GM19328 (cell line): ENCODE measurements around the gene SLC51B.
"Not testable (repeated sequence)": the region's sequence is repeated elsewhere in the genome, so short reads cannot be mapped to it uniquely, and the experiment has no call there.

Experiments used
- ATAC-seq: cut with Tn5 transposase; IDR thresholded peaks from one replicate; pipeline ENCODE4 v1.9.1; 2021; ENCODE audit warnings: mild to moderate bottlenecking, moderate library complexity; ENCODE audit not compliant: unreplicated experiment

Gene SLC51B

DNA sequence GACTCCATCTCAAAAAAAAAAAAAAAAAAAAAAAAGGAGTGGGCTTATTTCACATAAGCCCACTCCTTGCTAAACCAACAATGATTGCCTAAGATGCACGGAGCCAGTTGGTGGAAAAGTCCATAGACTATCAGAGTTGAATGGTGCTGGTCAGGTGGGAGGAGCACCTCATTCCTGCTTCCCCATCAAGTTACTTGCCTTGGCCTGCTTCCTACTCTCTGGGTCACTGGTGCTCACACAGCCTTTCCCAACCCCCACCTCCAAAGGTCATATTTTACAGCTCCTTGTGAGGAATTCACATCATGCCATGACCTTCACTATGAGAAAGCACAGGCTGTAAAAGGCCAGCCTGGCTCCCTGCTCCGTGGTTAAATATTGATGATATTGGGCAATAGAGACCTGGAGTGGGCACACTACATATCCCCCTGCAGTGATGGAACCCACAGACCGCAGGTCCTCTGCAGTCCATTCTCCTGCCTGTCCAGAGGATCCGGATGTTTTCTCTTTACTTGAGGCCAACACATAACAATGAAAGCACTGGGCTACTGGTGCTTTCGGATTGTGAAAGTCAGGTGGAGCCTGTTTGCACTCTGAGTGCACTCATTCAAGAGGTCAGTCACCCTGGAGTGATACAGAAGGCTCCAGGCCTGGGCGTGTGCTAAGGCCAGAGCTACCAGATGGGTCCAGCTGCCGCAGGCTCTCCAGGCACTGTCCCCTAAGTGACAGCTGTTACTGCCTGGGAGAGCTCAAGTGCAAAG is at the start of gene SLC51B:
SLC51B (plus strand) TSS at position 664 of the 758 bp plus-strand sequence. CDS start 4,618 bp downstream, outside the sequence.
- ATAC-seq: no peak

DNA sequence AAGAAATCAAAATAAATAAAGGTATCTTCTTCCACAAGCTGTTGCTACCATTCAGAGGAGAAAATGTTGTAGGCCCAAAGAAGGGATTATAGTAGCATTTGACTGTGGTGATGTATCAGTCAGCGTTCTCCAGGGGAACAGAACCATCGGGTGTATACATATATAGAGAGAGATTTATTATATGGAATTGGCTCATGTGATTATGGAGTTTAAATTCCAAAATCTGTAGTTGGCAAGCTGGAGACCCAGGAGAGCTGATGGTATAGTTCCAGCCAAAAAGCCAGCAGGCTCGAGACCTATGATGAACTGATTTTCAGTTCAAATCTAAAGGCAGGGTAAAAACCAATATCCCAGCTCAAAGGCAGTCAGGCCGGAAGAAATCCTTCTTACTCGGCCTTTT is 48.1 kb upstream of the SLC51B start:
- ATAC-seq: no peak

- ATAC-seq: no peak
Observed at GRCh38 chr15:64997745-64998375, 47.3 kb upstream of the SLC51B start.

- no peak for ATAC-seq
Observed at GRCh38 chr15:65004993-65005392, 40.2 kb upstream of the SLC51B start.

DNA sequence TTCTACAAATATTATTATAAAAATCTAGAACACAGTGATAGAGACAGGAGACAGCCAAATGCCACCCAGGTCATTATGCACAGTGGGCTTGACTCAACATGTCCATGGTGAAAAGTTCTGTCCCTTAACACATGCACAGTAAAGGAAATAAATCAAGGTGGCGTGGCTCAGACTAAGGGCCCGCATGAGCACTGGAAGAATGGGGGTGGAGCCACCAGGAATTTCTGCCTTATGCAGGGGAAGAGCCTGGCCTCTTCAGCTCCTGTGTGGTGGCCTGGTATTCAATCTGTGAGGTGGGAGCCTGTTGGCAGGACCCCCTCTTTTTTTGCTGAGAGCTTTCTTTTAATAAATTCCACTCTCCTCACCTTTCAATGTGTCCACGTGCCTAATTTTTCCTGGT is 38.3 kb upstream of the SLC51B start:
- ATAC-seq: no peak

- ATAC-seq: no peak
Observed at GRCh38 chr15:65008983-65009382, 36.2 kb upstream of the SLC51B start.

DNA sequence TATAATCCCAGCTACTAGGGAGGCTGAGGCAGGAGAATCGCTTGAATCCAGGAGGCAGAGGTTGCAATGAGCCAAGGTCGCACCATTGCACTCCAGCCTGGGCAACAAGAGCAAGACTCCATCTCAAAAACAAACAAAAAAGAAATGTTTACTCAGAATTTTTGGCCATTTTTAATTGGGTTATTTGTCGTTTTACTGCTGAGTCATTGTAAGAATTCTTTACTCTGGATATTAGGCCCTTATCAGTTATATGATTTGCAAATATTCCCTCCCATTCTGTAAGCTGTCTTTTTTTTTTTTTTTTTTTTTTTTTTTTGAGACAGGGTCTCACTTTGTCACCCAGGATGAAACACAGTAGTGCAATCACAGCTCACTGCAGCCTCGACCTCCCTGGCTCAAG is 34.0 kb upstream of the SLC51B start:
- ATAC-seq: not testable (repeated sequence)

- ATAC-seq: no peak
Observed at GRCh38 chr15:65020419-65020818, 24.8 kb upstream of the SLC51B start.

- ATAC-seq: no peak
Observed at GRCh38 chr15:65021488-65021887, 23.7 kb upstream of the SLC51B start.

DNA sequence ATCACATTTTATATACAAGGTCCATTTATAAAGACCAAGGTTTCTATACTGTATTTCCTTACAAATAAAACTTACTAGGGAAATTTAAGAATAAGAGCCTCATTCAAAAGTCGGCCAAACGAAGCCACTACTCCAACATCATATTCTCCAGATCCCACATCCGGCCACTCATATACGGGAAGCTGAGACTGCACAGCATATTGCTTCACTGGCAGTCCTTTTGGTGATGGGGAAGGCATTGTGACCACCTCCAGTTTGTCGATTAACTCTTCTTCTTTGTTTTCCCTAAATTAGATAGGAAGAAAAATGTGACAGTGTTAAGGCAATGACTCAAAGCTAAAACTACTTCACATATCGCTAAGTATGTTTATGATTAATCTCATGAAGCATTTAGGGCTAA is 18.4 kb upstream of the SLC51B start:
- no peak for ATAC-seq

DNA sequence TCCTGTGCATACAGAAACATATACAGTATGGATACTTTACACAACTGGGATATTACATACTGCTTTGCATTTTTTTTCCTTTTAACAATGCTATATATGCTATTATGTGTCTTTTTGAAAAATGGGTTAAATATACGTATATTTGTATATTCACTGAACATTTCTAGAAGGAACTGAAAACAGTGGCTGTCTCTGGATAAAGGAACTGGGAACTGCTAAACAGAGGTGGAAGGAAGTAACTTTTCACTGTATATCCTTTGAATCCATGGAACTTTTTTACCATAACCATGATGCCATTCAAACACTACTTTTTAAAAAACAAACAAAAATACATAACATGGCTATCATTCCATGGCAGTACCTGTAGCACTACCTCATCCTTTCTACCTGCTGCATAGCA is 17.6 kb upstream of the SLC51B start:
- ATAC-seq: no peak

DNA sequence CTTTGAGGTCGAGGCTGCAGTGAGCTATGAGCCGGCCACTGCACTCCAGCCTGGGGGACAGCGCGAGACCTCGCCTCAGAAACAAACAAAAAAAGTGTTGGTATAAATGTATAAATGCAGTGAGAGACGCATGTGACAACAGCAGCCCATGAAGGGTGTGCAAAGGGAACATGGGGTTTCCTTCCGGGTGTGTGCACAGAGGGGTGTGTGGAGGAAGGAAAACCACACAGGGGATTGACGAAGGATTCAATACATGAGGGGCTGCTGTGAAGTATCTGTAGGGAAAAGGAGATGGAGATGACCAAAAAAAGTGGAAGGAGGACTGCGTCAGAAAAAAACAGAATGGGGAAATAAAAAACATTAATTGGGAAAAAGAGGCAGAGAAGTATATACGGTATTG is 16.8 kb upstream of the SLC51B start:
- no peak for ATAC-seq

- peak; percentile 69 for ATAC-seq
Observed at GRCh38 chr15:65028921-65029735, 16.1 kb upstream of the SLC51B start, which contains the start of gene MTFMT. MTFMT (minus strand) TSS chr15:65029639; CDS start chr15:65029613, 26 bp downstream.

DNA sequence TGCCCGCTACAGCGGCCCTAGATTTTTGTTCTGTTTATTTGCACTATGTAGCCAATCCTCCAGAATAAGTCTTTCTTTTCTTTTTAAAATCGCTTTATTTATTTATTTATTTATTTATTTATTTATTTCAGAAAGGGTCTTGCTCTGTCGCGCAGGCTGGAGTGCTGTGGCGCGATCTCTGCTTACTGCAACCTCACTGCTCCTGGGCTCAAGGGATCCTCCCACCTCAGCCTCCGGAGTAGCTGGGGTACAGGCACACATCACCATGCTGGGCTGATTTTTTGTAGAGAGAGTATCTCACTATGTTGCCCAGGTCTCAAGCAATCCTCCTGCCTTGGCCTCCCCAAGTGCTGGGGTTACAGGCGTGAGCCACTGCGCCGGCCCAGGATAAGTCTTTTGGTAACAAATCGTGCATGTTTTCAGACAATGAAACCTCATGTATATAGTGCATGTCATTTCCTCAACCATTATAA is 15.4 kb upstream of the SLC51B start:
- ATAC-seq: no peak

DNA sequence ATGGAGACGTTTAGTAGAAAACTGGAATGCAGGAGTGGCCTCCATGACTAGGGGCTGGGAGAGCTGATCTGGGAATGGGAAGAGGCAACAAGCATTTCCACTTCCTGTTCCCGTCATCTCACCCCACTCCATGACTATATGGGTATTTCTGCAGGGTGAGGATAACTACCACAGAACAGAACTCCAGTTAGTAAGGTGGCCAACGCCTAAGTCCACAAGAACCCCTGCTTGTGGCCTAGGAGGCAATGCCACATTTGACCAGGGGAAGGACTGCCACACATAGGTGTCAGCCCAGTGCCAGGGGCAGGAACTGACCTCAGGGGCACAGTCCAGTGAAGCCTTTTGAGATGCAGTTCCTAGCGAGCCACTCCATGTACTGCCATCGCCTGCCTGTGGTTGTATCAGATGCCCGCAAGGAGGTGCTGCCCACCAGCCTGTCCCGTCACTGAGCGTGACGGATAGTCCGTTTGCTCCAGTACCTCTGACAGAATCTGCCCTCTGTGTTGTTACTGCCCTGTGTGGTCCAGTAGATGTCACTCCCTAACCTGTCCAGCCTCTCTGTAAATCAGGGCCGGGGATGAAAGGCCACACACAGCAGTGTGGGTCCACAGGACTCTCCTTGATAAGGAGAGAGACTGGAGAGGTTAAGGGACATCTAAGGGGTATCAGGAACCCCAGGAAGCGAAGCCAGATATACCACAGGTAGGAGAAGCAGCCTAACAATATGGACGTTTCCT is 12.2 kb upstream of the SLC51B start:
- no peak for ATAC-seq

GRCh38 chr15:65033659-65034269 is 11.4 kb upstream of the SLC51B start:
- no peak for ATAC-seq

- ATAC-seq: no peak
Observed at GRCh38 chr15:65034719-65035118, 10.5 kb upstream of the SLC51B start.

- no peak for ATAC-seq
Observed at GRCh38 chr15:65037309-65037708, 7.9 kb upstream of the SLC51B start.

DNA sequence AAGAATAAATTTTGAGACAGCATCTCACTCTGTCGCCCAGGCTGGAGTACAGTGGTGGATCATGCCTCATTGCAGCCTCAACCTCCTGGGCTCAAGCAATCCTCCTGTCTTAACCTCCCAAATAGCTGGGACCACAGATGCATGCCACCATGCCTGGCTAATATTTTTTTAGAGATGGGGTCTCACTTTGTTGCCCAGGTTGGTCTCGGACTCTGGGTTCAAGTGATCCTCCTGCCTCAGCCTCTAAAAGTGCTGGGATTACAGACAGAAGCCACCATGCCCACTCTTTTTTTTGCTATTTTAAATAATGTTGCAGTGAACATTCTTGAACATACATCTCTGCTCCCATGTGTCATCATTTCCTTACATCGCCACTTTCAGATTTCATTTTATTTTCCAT is 6.8 kb upstream of the SLC51B start:
- no peak for ATAC-seq

DNA sequence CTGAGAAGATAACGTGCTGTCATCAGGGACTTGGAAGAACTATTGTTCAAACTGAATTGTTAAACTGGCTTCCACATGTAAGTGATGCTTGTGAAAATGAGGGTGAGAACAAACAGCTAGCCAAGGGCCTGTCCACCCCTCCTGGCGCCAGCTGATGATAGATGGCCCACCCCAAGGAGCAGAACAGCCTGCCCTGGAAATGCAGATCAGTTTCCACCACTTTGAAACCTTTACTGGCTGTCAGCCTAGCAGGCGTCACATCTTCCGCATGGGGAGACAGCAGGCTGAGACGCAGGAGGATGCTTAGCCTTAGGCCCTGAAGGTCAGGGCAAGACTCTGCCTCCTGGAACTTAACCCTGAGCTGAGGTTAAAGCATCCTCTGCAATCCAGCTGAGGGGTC is 6.4 kb upstream of the SLC51B start:
- no peak for ATAC-seq
